ENCODE data around the gene CST11. TPM values are rescaled to one million over a fixed set of nuclear protein-coding genes. Genes with fewer than 3 reads are reported as not detected.
A peak's percentile ranks its signal among the peaks of the same experiment; 100 is the strongest.

CST11 gene
- total RNA-seq, 4 donors from 2014 or later: not detected

GRCh38 chr20:23441850-23442313 is 10.8 kb downstream of the CST11 start:
- peak; percentile 60 to 89 for DNase-seq (ENCODE audit: low spot score in 2 of 2)
- WGBS, 2 donors: 12 to 17% methylated on average over 7 to 8 of the region's 8 CpGs
- TF ChIP-seq EP300 (IDR thresholded peaks at IDR 0.05) (no peak), CTCF (IDR thresholded peaks at IDR 0.05) (peak; percentile 78 to 84 (median 82))
- no peaks in the 10 kb centered on the region for H3K27me3 ChIP-seq
- H3K27ac ChIP-seq: no peak overlapping the region
- H3K36me3 ChIP-seq: no peaks in the 10 kb centered on the region
- no peak overlapping the region for H3K4me3 ChIP-seq
- H3K4me1 ChIP-seq: peaks cover 0 to 10% (median 0%) of the 10 kb centered on the region in 4 donors
- no peaks in the 10 kb centered on the region for H3K9me3 ChIP-seq

DNA sequence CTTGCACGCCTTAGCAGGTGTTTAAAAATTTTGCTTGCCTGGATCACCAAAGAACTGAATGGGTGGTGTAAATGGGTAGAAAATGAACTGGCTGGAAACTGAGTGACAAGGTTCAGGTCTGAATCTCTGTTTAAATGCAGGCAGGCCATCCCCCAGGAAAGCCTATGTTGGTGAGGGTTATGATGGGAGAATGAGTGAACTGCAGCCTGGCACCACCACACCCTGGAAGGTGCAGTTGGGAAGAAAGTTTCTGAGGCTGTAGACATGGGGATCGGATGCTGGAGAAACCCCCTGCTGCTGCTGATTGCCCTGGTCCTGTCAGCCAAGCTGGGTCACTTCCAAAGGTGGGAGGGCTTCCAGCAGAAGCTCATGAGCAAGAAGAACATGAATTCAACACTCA is 12.7 kb downstream of the CST11 start:
- Histone ChIP-seq H3K4me1 (peaks cover 0 to 25% (median 0%) of the 10 kb centered on the region in 4 donors), H3K27me3 (no peaks in the 10 kb centered on the region), H3K4me3 (no peak overlapping the region), H3K27ac (no peak overlapping the region), H3K9me3 (no peaks in the 10 kb centered on the region), H3K36me3 (no peaks in the 10 kb centered on the region)
- WGBS, 2 donors: 76 to 87% methylated on average over 2 of the region's 2 CpGs
- DNase-seq (ENCODE audit: low spot score in 2 of 2): no peak
- no peak for TF ChIP-seq POLR2A (IDR thresholded peaks at IDR 0.05)
- TF ChIP-seq CTCF (IDR thresholded peaks at IDR 0.05): no peak

- WGBS, 2 donors: 45 to 49% methylated on average over 5 of the region's 5 CpGs
- TF ChIP-seq CTCF (IDR thresholded peaks at IDR 0.05): no peak
- TF ChIP-seq POLR2A (IDR thresholded peaks at IDR 0.05): no peak
- no peak for TF ChIP-seq EP300 (IDR thresholded peaks at IDR 0.05)
- no peaks in the 10 kb centered on the region for H3K36me3 ChIP-seq
These were observed 14.0 kb downstream of the CST11 start for GRCh38 chr20:23438661-23439060.

GRCh38 chr20:23437126-23437899 is 15.4 kb downstream of the CST11 start:
- no peaks in the 10 kb centered on the region for H3K27me3 ChIP-seq
- no peaks in the 10 kb centered on the region for H3K9me3 ChIP-seq
- peak overlapping the region in 1 of 4 donors; percentile 67 for H3K27ac ChIP-seq
- H3K4me3 ChIP-seq: no peak overlapping the region
- 77% methylated on average over 9 of the region's 9 CpGs for WGBS, 2 donors
- H3K4me1 ChIP-seq: peaks cover 0 to 25% (median 0%) of the 10 kb centered on the region in 4 donors
- no peak for DNase-seq (ENCODE audit: low spot score in 2 of 2)
- no peak for TF ChIP-seq CTCF (IDR thresholded peaks at IDR 0.05)
- TF ChIP-seq POLR2A (IDR thresholded peaks at IDR 0.05): no peak
- no peak for TF ChIP-seq EP300 (IDR thresholded peaks at IDR 0.05)
- no peaks in the 10 kb centered on the region for H3K36me3 ChIP-seq

More at GRCh38 chr20:23438661-23439060, 14.0 kb downstream of the CST11 start:
- Histone ChIP-seq H3K27me3 (no peaks in the 10 kb centered on the region), H3K4me3 (no peak overlapping the region), H3K9me3 (no peaks in the 10 kb centered on the region), H3K4me1 (peaks cover 0 to 25% (median 0%) of the 10 kb centered on the region in 4 donors), H3K27ac (no peak overlapping the region)
- DNase-seq (ENCODE audit: low spot score in 2 of 2): no peak

GRCh38 chr20:23436681-23437080 is 16.0 kb downstream of the CST11 start:
- WGBS, 2 donors: 31 to 43% methylated on average over 3 of the region's 3 CpGs
- Histone ChIP-seq H3K36me3 (no peaks in the 10 kb centered on the region), H3K9me3 (no peaks in the 10 kb centered on the region), H3K4me1 (peaks cover 0 to 22% (median 0%) of the 10 kb centered on the region in 4 donors), H3K27ac (peak overlapping the region in 1 of 4 donors; percentile 67), H3K27me3 (no peaks in the 10 kb centered on the region), H3K4me3 (no peak overlapping the region)
- TF ChIP-seq POLR2A (IDR thresholded peaks at IDR 0.05): no peak
- no peak for TF ChIP-seq CTCF (IDR thresholded peaks at IDR 0.05)
- no peak for TF ChIP-seq EP300 (IDR thresholded peaks at IDR 0.05)
- no peak for DNase-seq (ENCODE audit: low spot score in 2 of 2)

All from tibial nerve (tissue), 4 donors.